GM12873 (cell line): ENCODE data around the gene RHEB.

Experiments
- CTCF ChIP-seq: IDR thresholded peaks from 2 replicates; pipeline ENCODE4 v1.5.1; 2012; ENCODE audit warnings: low read depth, mild to moderate bottlenecking, moderate library complexity, low read length, control low read depth; ENCODE audit not compliant: insufficient read depth; ENCODE audit errors: missing control alignments

The RHEB gene

DNA sequence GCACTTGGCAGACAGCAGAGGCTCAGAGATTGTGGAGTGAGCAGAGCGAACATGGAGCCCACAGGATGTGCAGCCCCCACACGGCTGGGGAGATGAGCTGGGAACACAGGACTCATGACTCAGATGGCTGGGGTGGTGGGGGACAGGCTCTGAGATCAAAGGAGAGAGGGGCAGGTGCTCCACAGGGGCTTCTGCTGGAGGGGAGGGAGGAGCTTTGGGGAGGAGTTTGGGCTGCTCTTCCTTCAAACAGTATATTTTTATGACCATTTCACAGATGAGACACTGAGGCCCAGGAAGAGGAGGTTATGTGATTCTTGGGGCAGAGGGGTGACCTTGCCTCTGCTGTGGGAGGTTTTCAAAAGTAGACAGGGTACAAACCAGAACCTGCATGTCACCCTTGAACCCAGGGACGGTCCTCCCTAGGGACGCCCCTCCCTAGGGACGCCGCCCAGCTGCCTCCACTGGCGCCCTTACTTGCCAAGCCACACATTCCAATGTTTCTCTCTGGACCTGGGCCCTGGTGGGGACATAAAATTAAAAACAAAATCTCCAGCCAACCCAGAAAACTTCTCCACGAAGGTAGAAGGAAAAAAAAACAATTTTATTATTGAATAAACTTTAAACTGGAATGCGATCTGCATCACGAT, 78.8 kb downstream of the RHEB start:
- no peak for TF ChIP-seq CTCF

- no peak for TF ChIP-seq CTCF
Measured at GRCh38 chr7:151439855-151440798, 79.6 kb downstream of the RHEB start, which contains the start of gene CRYGN. CRYGN (minus strand) TSS chr7:151440141; CDS start chr7:151439917, 224 bp downstream.

DNA sequence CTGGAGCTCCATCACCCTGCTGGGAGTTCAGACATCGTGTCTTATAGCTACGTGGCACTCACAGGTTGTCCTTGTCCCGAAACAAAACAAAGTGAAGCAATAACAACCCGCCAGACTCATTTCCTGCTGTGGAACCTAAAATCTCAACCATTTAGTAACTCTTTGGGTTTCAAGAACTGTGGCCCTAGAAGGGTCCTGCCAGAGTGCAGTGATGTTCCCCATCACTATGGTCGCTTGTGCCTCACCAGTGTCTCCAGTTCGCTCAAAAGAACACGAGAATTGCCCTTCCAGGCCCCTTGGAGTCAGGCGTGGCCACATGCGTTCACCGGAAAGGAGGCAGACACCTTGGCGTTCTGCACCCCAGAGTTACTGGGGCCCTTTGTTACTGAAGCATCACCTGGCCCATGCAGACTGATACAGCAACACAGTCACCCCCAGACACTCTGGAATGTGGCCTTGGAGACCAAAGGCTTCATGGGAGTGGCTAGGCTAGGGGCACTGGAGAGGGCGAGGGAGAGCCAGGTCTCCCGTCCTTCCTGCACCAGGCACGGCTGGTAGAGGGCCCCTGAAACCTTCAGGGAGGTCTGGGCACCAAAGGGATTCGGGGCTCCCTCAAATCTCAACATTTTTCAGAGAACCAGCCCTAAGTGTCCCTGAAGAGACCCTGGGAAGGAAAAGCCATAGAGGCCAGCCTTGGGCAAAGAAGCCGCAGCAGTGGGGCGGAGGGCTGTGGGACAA, 80.7 kb downstream of the RHEB start:
- no peak for TF ChIP-seq CTCF

GRCh38 chr7:151437866-151438516, 81.7 kb downstream of the RHEB start:
- TF ChIP-seq CTCF: no peak

- TF ChIP-seq CTCF: no peak
Measured at GRCh38 chr7:151437159-151437553, 82.5 kb downstream of the RHEB start.

- TF ChIP-seq CTCF: no peak
Measured at GRCh38 chr7:151436446-151437158, 83.1 kb downstream of the RHEB start.
